ENCODE measurements around the gene INPP5E. TPM values are rescaled to one million over a fixed set of nuclear protein-coding genes. Genes with fewer than 3 reads are reported as not detected.
"Not testable (repeated sequence)": the region's sequence is repeated elsewhere in the genome, so short reads cannot be mapped to it uniquely, and the experiment has no call there.

Gene INPP5E
- total RNA-seq, 2 donors from 2014 or later: 11.9 to 12.5 TPM

DNA sequence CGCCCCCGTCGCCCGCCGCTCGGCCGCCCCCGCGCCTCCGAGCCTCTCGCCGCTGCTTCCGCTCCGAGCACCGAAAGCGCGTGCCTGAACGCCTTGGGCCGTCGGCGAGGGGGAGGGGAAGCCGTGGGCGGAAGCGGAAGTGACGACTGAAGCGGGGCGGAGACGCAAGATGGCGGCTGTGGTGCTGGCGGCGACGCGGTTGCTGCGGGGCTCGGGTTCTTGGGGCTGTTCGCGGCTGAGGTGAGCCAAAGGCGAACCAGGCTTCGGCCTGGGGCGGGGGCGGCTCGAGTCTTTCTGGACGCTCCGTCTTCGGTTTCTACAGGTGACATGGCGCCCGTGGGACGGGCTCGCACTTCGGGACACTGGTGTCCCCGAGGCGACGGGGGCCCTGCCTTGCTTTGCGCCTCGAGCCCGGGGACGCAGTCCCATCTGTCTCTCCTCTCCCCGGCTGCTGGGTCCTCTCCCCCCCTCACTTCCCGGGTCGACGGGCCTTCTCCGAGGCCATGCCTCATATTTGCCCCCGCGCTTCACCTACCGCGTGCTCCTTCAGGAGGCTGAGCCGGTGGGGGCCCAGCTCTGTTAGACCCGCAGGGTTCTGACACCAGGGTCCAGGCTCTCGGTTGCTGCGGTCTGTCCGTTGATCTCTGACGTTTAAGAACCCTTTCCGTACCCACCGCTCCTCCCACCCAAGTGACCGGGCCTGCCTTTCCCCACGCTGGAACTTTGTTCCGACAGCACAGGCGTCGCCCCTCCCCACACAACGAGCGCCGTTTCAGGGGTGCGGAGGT lies 29.0 kb downstream of the INPP5E start, which contains the start of the genes ENTR1 and PMPCA:
Gene ENTR1, minus strand, starts transcription at position 115 of the 788 bp plus-strand sequence. CDS start 217 bp downstream, outside the sequence.
Gene PMPCA, plus strand, starts transcription at position 159 of the 788 bp plus-strand sequence. Its CDS starts 11 bp downstream, at position 170.
- Histone ChIP-seq H3K4me3 (peak within 1 kb of the TSS; percentile 98), H3K9me3 (no peaks in the 10 kb centered on the region), H3K4me1 (ENCODE audit: control insufficient read depth in 1 of 2, low read depth in 2 of 2) (peaks cover 14 to 26% of the 10 kb centered on the region in 2 donors), H3K36me3 (peaks cover 31% of the 10 kb centered on the region), H3K27ac (peak within 1 kb of the TSS; percentile 68 to 79), H3K27me3 (replicated peaks; ENCODE audit: insufficient read depth) (no peaks in the 10 kb centered on the region)
- DNase-seq (ENCODE audit: low spot score): peak; percentile 74
- TF ChIP-seq, protein P1, sequence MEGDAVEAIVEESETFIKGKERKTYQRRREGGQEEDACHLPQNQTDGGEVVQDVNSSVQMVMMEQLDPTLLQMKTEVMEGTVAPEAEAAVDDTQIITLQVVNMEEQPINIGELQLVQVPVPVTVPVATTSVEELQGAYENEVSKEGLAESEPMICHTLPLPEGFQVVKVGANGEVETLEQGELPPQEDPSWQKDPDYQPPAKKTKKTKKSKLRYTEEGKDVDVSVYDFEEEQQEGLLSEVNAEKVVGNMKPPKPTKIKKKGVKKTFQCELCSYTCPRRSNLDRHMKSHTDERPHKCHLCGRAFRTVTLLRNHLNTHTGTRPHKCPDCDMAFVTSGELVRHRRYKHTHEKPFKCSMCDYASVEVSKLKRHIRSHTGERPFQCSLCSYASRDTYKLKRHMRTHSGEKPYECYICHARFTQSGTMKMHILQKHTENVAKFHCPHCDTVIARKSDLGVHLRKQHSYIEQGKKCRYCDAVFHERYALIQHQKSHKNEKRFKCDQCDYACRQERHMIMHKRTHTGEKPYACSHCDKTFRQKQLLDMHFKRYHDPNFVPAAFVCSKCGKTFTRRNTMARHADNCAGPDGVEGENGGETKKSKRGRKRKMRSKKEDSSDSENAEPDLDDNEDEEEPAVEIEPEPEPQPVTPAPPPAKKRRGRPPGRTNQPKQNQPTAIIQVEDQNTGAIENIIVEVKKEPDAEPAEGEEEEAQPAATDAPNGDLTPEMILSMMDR (IDR thresholded peaks at IDR 0.05): no peak
- no peak for ATAC-seq (ENCODE audit: insufficient number of reproducible peaks, low FRiP score, low read depth)

DNA sequence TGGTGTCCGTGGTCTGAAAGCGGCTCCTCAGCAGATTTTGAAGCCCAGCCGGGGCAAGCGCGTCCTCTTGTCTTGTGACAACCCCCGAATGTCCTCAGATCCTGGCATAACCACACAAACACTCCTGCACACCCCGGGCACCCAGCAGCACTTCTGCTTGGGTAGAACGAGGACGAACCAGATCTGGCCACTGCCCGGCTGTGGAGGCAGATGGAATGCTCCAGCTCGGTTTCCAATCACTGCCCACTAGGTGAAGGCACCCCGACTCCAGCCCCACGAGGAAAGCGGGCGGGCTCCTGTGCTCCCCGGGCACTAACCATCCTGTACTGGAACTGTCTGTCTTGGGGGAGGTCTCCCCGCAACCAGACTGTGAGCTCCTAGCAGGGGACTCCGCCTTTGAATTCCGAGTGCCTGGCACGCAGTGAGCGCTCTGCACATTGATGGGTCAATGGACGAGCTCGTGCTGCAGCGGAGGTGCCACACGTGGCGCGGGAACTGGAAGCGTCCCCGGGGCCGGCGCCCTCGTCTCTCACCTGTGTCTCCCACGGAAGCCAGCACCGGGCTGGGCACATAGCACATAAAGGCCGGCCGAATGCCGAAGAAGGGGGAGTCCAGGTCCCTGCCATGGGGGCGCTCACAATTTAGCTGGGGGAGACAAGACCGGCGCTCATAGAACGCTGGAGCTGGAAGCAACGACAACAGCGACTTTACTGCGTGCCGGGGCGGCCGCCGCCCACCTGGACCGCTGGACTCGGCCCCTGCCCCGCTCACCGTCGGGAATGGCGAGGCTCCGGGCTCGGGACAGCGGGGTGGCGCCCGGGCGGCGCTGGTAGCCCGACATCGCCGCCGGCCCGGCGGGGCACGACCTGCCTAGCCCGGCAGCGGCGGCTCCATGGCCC lies 29.8 kb downstream of the INPP5E start:
- peaks cover 34% of the 10 kb centered on the region for H3K36me3 ChIP-seq
- H3K9me3 ChIP-seq: no peaks in the 10 kb centered on the region
- ATAC-seq (ENCODE audit: insufficient number of reproducible peaks, low FRiP score, low read depth) (no peak), DNase-seq (ENCODE audit: low spot score) (no peak)
- H3K4me3 ChIP-seq: peak overlapping the region; percentile 98
- no peaks in the 10 kb centered on the region for H3K27me3 ChIP-seq (replicated peaks; ENCODE audit: insufficient read depth)
- peak overlapping the region in 1 of 2 donors; percentile 54 for H3K27ac ChIP-seq
- peaks cover 14 to 26% of the 10 kb centered on the region in 2 donors for H3K4me1 ChIP-seq (ENCODE audit: control insufficient read depth in 1 of 2, low read depth in 2 of 2)
- TF ChIP-seq, protein P1 (IDR thresholded peaks at IDR 0.05): no peak

DNA sequence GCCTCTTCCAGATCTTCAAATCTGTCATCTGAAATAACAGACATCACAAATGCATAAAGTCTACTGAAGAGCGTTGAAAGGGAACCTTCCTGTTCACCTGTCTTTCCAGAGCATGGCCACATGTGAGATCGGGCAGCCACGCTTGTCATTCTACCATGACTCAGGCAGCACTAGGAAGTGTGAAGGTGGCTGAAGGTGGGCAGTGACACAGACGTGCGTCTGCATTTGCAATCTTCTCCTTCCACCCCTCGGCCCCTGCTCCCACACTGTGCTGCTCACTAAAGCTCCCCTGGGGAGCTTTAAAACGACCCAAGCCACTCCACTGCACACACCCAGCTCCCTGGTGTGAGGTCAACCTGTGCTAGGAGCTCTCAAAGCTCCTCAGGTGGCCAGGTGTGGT lies 31.7 kb downstream of the INPP5E start:
- H3K9me3 ChIP-seq: no peaks in the 10 kb centered on the region
- ATAC-seq (ENCODE audit: insufficient number of reproducible peaks, low FRiP score, low read depth): no peak

DNA sequence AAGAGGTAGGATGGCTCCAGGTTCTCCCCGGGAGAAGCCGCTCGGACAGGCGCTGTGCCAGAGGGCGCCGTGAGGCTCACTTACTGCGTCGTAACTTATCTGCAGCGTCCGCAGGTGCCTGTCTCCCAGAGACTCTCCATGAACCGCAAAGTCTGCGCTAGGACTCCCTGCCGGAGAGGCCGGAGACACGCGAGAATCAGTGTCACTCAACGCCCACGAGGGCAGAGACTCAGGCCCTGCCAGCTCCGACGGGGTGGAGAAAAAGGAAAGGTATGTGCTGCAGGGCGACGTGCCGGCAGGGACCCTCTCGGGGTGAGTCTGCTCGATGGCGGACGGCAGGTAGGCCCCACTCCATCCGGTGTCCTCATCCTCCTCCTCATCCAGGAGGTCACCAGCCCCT lies 32.6 kb downstream of the INPP5E start:
- not testable (repeated sequence) for DNase-seq (ENCODE audit: low spot score)

More for the DNA sequence above, 31.7 kb downstream of the INPP5E start:
- Histone ChIP-seq H3K27ac (no peak overlapping the region), H3K4me1 (ENCODE audit: control insufficient read depth in 1 of 2, low read depth in 2 of 2) (peaks cover 14 to 26% of the 10 kb centered on the region in 2 donors), H3K36me3 (peaks cover 18% of the 10 kb centered on the region), H3K27me3 (replicated peaks; ENCODE audit: insufficient read depth) (no peaks in the 10 kb centered on the region), H3K4me3 (no peak overlapping the region)
- no peak for DNase-seq (ENCODE audit: low spot score)
- TF ChIP-seq, protein P1 (IDR thresholded peaks at IDR 0.05): no peak

DNA sequence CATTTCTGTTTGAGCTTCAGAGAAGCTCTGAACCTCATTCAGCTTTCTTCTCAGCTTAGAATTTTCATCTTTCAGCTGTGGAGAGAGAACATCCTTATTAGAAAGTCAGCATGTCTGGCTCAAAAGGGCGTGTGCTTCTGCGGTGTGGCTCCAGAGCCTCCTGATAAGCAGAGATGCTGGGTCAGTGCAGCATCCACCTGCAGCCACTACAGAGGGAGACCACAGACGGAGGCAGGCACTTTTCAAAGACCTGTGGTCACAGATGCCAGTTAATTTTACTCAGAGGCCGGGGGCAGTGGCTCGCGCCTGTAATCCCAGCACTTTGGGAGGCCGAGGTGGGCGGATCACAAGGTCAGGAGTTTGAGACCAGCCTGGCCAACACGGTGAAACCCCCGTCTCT lies 33.7 kb downstream of the INPP5E start:
- H3K4me3 ChIP-seq; H3K27me3 ChIP-seq (replicated peaks; ENCODE audit: insufficient read depth); ATAC-seq (ENCODE audit: insufficient number of reproducible peaks, low FRiP score, low read depth); H3K9me3 ChIP-seq; DNase-seq (ENCODE audit: low spot score); H3K27ac ChIP-seq: not testable (repeated sequence)
- Histone ChIP-seq H3K4me1 (ENCODE audit: control insufficient read depth in 1 of 2, low read depth in 2 of 2) (peaks cover 4 to 15% of the 10 kb centered on the region in 2 donors), H3K36me3 (peaks cover 15% of the 10 kb centered on the region)

More for the DNA sequence above, 32.6 kb downstream of the INPP5E start:
- Histone ChIP-seq H3K4me1 (ENCODE audit: control insufficient read depth in 1 of 2, low read depth in 2 of 2) (peaks cover 14 to 26% of the 10 kb centered on the region in 2 donors), H3K36me3 (peaks cover 15% of the 10 kb centered on the region)
- not testable (repeated sequence) for H3K4me3 ChIP-seq; H3K27ac ChIP-seq; ATAC-seq (ENCODE audit: insufficient number of reproducible peaks, low FRiP score, low read depth); H3K27me3 ChIP-seq (replicated peaks; ENCODE audit: insufficient read depth); H3K9me3 ChIP-seq
